Psoas muscle (tissue), 8 donors: ENCODE measurements around the gene BTG2. TPM values are rescaled to one million over a fixed set of nuclear protein-coding genes. Genes with fewer than 3 reads are reported as not detected.

Experiments
- ATAC-seq, 4 donors: fragments of 200-7000 bp; cut with Tn5 transposase; one replicate each; pipeline ENCODE4 v1.9.1; 2020; ENCODE audit warnings: moderate library complexity in 3 of 4, mild to moderate bottlenecking in 2 of 4
- DNase-seq, 2 donors: peaks; one replicate each; pipeline ENCODE4 v3.0.0-alpha.2; 2020
- H3K27ac ChIP-seq: fragments of 200-600 bp; one replicate; pipeline ENCODE4 v1.8.0; 2022
- H3K27me3 ChIP-seq, 3 donors: fragments of 200-600 bp in 1 of 3; one replicate each; pipeline versions ENCODE4 v1.6.1 to v1.8.0; 2013 to 2022; ENCODE audit warnings: low read length in 2 of 3, mild to moderate bottlenecking in 2 of 3, moderate library complexity in 1 of 3; ENCODE audit not compliant: insufficient read depth in 3 of 3
- H3K36me3 ChIP-seq, 2 donors: fragments of 200-600 bp in 1 of 2; one replicate each; pipeline versions ENCODE4 v1.6.1 to v1.8.0; 2013 to 2022; ENCODE audit warnings: low read depth in 1 of 2, mild to moderate bottlenecking in 1 of 2, moderate library complexity in 1 of 2; ENCODE audit not compliant: insufficient read depth in 1 of 2
- H3K4me1 ChIP-seq: fragments of 200-600 bp; one replicate; pipeline ENCODE4 v1.8.0; 2022
- H3K4me3 ChIP-seq: fragments of 200-600 bp; one replicate; pipeline ENCODE4 v1.8.0; 2022; ENCODE audit warnings: mild to moderate bottlenecking
- H3K9me3 ChIP-seq: fragments of 200-600 bp; one replicate; pipeline ENCODE4 v1.8.0; 2022
- CTCF ChIP-seq: fragments of 200-600 bp; IDR thresholded peaks from one replicate; pipeline ENCODE4 v1.8.0; 2022; ENCODE audit warnings: antibody characterized with exemption
- WGBS, 3 donors: extraction: QIAGEN DNeasy Blood & Tissue Kit; methylation state at CpG; one replicate each; pipeline versions ENCODE4 v1.1.6 to v1.1.7; 2013; 5-methylcytosine and 5-hydroxymethylcytosine counted together
- intact Hi-C, 2 donors: fragments of 100-400 bp; cut with DNase I; formaldehyde crosslinking; loops; one replicate each; pipeline versions ENCODE4 v1.11.0 to v1.14.2; 2022
- polyA plus RNA-seq, 3 donors: library from polyadenylated mRNA; stranded (reverse); fragments of 200-250 nt; gene quantifications; one replicate each; pipeline ENCODE4 v1.2.3, GENCODE V29; 2013
- total RNA-seq, 4 donors: library from RNA; stranded (reverse); fragmentation: NEBNext Ultra II Directional in 2 of 4; extraction: Animal tissue kit (Norgen Biotek cat#: 25700) in 2 of 4; gene quantifications; one replicate each; pipeline versions ENCODE4 v1.2.1 to v1.2.4, GENCODE V29; 2021 to 2023
- donor health status: healthy with polysubstance abuse.
- donor health status: DM: no; HTN: no; CAD: no; lungs with moderate emphysema.
- donor health status: Bipolar disorder and iron deficiency.
- donor health status: healthy.
- donor health status: DM: yes; HTN: yes; CAD: no.
- donor health status: DM: no; HTN: no; CAD: no.
- donor health status: DM: no; HTN: no; CAD: no.
- donor health status: DM: yes; HTN: yes; CAD: no.

The BTG2 gene
- total and polyA plus RNA-seq, 7 donors, result 17.6 to 360 (median 119) TPM

- DNase-seq (peak; percentile 57 to 74), ATAC-seq (peak; percentile 69 to 79 (median 78))
- Histone ChIP-seq H3K27ac (no peak overlapping the region), H3K27me3 (no peaks in the 10 kb centered on the region), H3K4me1 (peaks cover 11% of the 10 kb centered on the region), H3K9me3 (no peaks in the 10 kb centered on the region), H3K36me3 (no peaks in the 10 kb centered on the region), H3K4me3 (no peak overlapping the region)
- WGBS, 3 donors, result 15 to 21% (median 17%) methylated on average over 7 of the region's 7 CpGs
- TF ChIP-seq CTCF, result peak; percentile 90
- intact Hi-C loops, result loop anchor here (2.0 to 5.0 kb wide), 3 partner anchors 69 to 362 kb away; no protein-coding TSS in a partner anchor
These were observed 34.9 kb downstream of the BTG2 start for GRCh38 chr1:203340112-203340790.

GRCh38 chr1:203342192-203342940, 37.0 kb downstream of the BTG2 start:
- peak; percentile 63 to 74 (median 66) for ATAC-seq
- Histone ChIP-seq H3K4me3 (no peak overlapping the region), H3K36me3 (no peaks in the 10 kb centered on the region), H3K4me1 (peaks cover 3% of the 10 kb centered on the region), H3K27me3 (peaks cover 0 to 4% (median 0%) of the 10 kb centered on the region in 3 donors), H3K27ac (no peak overlapping the region), H3K9me3 (no peaks in the 10 kb centered on the region)
- TF ChIP-seq CTCF, result peak; percentile 61
- no peak for DNase-seq
- 40 to 55% (median 41%) methylated on average over 23 of the region's 23 CpGs for WGBS, 3 donors
- intact Hi-C loops, result loop anchor here in 1 of 2 donors (5.0 kb wide), 1 partner anchor 360 kb away; no protein-coding TSS in a partner anchor

GRCh38 chr1:203343956-203344754, 38.8 kb downstream of the BTG2 start:
- Histone ChIP-seq H3K4me1 (no peaks in the 10 kb centered on the region), H3K9me3 (no peaks in the 10 kb centered on the region), H3K27ac (no peak overlapping the region), H3K36me3 (no peaks in the 10 kb centered on the region), H3K4me3 (no peak overlapping the region), H3K27me3 (peaks cover 0 to 5% (median 0%) of the 10 kb centered on the region in 3 donors)
- 84 to 87% (median 85%) methylated on average over 9 of the region's 9 CpGs for WGBS, 3 donors
- TF ChIP-seq CTCF, result no peak
- DNase-seq (no peak), ATAC-seq (no peak)
- intact Hi-C loops, result loop anchor here in 1 of 2 donors (5.0 kb wide), 1 partner anchor 358 kb away; no protein-coding TSS in a partner anchor

- H3K9me3 ChIP-seq, result no peaks in the 10 kb centered on the region
- H3K4me3 ChIP-seq, result no peak overlapping the region
- TF ChIP-seq CTCF, result no peak
- no peak for ATAC-seq
- peaks cover 0 to 5% (median 0%) of the 10 kb centered on the region in 3 donors for H3K27me3 ChIP-seq
- H3K27ac ChIP-seq, result no peak overlapping the region
- H3K36me3 ChIP-seq, result no peaks in the 10 kb centered on the region
- WGBS, 3 donors, result 57 to 66% (median 59%) methylated on average over 7 of the region's 7 CpGs
- intact Hi-C loops, result no loop called here
- DNase-seq, result no peak
- H3K4me1 ChIP-seq, result no peaks in the 10 kb centered on the region
These were observed 40.9 kb downstream of the BTG2 start for GRCh38 chr1:203346060-203346768.
